ENCODE data around the gene MLH1. TPM values are rescaled to one million over a fixed set of nuclear protein-coding genes. Genes with fewer than 3 reads are reported as not detected.

MLH1 gene
- total RNA-seq: 10 to 100 TPM; 16.8 to 31.0 (median 21.4) TPM
- 10 to 100 TPM; 14.1 to 44.3 TPM for polyA plus RNA-seq
- long read RNA-seq, donor 1, transcript MLH1-201 (19 exons, 2,752 nt): major isoform, 57 of 101 reads
- long read RNA-seq, donor 1, partial matches to known transcripts: 10 of 101 reads
- long read RNA-seq, donor 1, other reads (novel, unspliced or antisense): 33 of 101 reads
- long read RNA-seq, donor 2, transcript MLH1-201 (19 exons, 2,752 nt): major isoform, 12 of 27 reads
- long read RNA-seq, donor 2, partial matches to known transcripts: 15 of 27 reads
- long read RNA-seq, donor 2, other reads (novel, unspliced or antisense): 0 of 27 reads
- long read RNA-seq, donor 3, transcript MLH1-201 (19 exons, 2,752 nt): major isoform, 22 of 35 reads
- long read RNA-seq, donor 3, partial matches to known transcripts: 2 of 35 reads
- long read RNA-seq, donor 3, other reads (novel, unspliced or antisense): 11 of 35 reads

DNA sequence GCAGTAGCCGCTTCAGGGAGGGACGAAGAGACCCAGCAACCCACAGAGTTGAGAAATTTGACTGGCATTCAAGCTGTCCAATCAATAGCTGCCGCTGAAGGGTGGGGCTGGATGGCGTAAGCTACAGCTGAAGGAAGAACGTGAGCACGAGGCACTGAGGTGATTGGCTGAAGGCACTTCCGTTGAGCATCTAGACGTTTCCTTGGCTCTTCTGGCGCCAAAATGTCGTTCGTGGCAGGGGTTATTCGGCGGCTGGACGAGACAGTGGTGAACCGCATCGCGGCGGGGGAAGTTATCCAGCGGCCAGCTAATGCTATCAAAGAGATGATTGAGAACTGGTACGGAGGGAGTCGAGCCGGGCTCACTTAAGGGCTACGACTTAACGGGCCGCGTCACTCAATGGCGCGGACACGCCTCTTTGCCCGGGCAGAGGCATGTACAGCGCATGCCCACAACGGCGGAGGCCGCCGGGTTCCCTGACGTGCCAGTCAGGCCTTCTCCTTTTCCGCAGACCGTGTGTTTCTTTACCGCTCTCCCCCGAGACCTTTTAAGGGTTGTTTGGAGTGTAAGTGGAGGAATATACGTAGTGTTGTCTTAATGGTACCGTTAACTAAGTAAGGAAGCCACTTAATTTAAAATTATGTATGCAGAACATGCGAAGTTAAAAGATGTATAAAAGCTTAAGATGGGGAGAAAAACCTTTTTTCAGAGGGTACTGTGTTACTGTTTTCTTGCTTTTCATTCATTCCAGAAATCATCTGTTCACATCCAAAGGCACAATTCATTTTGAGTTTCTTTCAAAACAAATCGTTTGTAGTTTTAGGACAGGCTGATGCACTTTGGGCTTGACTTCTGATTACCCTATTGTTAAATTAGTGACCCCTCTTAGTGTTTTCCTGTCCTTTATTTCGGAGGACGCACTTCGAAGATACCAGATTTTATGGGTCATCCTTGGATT, at the start of gene MLH1:
Gene MLH1, plus strand, starts transcription at position 193 of the 958 bp plus-strand sequence. Its CDS starts 30 bp downstream, at position 223.
- no peaks in the 10 kb centered on the region for H3K9me3 ChIP-seq
- peak; percentile 96 to 100 (median 98) for DNase-seq
- H3K36me3 ChIP-seq: no peaks in the 10 kb centered on the region
- no peaks in the 10 kb centered on the region for H3K27me3 ChIP-seq
- intact Hi-C loops (cut with DNase I): loop anchor here in 2 of 4 donors (10.0 kb wide), 2 partner anchors 221 to 1171 kb away; partner anchors contain the start of gene OXSR1 (in 1 of the 2)
- H3K27ac ChIP-seq: peak within 1 kb of the TSS; percentile 98
- WGBS, 3 donors: 1% methylated on average over 47 of the region's 47 CpGs
- peaks cover 5% of the 10 kb centered on the region for H3K4me1 ChIP-seq (ENCODE audit: insufficient read depth)
- H3K4me3 ChIP-seq: peak within 1 kb of the TSS; percentile 84
- peak; percentile 76 for TF ChIP-seq POLR2A (IDR thresholded peaks at IDR 0.05)
- TF ChIP-seq, protein P1, sequence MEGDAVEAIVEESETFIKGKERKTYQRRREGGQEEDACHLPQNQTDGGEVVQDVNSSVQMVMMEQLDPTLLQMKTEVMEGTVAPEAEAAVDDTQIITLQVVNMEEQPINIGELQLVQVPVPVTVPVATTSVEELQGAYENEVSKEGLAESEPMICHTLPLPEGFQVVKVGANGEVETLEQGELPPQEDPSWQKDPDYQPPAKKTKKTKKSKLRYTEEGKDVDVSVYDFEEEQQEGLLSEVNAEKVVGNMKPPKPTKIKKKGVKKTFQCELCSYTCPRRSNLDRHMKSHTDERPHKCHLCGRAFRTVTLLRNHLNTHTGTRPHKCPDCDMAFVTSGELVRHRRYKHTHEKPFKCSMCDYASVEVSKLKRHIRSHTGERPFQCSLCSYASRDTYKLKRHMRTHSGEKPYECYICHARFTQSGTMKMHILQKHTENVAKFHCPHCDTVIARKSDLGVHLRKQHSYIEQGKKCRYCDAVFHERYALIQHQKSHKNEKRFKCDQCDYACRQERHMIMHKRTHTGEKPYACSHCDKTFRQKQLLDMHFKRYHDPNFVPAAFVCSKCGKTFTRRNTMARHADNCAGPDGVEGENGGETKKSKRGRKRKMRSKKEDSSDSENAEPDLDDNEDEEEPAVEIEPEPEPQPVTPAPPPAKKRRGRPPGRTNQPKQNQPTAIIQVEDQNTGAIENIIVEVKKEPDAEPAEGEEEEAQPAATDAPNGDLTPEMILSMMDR (IDR thresholded peaks at IDR 0.05): peak in 1 of 3 donors; percentile 20
- TF ChIP-seq EP300 (IDR thresholded peaks at IDR 0.05): peak; percentile 81

DNA sequence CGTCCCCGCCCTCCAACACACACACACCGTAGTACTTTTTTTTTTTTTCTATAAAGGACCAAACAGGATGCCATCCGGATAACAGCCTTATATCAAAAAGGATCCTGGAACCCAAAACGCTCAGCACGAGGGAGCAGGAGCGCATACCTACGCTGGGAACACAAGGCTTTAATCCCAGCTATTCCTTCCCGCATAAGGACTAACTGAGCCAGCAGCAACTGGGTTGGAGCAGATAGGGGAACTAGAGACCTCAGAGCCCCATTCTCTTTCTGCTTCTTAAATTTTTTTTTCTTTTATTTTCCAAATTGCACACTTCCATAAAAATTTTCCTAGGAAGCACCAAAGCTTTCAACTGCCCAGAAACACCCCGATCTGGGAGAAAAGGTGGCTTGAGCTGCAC, 49.7 kb upstream of the MLH1 start:
- TF ChIP-seq, protein P1 (IDR thresholded peaks at IDR 0.05): no peak
- intact Hi-C loops (cut with DNase I): no loop called here
- no peaks in the 10 kb centered on the region for H3K9me3 ChIP-seq
- DNase-seq: no peak
- 17 to 35% (median 31%) methylated on average over 10 of the region's 10 CpGs for WGBS, 3 donors
- peak overlapping the region; percentile 64 for H3K4me3 ChIP-seq
- peaks cover 14% of the 10 kb centered on the region for H3K4me1 ChIP-seq (ENCODE audit: insufficient read depth)
- H3K27ac ChIP-seq: peak overlapping the region; percentile 23 to 75
- no peaks in the 10 kb centered on the region for H3K36me3 ChIP-seq
- H3K27me3 ChIP-seq: no peaks in the 10 kb centered on the region

DNA sequence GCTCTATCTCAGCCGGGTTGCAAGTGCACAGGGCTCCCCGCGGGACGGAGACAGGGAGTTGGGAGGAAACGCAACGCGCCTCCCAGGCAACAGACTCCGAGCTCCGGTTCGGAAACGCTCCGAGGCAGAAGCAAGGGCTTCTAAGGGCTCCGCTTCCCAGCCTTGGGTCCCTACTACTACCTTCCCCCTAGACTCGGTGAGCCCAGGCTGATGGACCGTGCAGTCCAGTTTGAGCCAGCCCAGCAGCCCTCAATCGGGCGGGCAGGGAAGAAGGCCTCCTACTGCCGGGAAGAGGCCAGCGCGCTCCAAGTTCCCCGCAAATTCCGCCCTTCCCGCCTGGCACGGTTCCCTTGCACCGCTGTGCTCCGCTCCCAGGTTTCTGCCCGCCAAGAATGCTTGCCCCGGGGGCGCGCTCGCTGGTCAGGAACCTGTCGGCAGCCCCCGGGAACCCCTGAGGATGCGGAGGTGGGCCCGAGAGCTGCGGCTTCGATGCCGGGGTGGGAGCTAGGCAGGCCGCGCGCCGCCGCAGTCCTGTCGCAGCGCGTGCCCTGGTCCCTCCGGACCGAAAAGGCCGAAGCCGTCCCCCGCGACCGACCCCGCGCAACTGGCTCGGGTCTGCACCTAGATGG, 49.2 kb upstream of the MLH1 start:
- intact Hi-C loops (cut with DNase I): no loop called here
- Histone ChIP-seq H3K4me1 (ENCODE audit: insufficient read depth) (peaks cover 14% of the 10 kb centered on the region), H3K36me3 (no peaks in the 10 kb centered on the region), H3K27ac (peak overlapping the region; percentile 23 to 75), H3K4me3 (peak overlapping the region; percentile 64), H3K9me3 (no peaks in the 10 kb centered on the region), H3K27me3 (no peaks in the 10 kb centered on the region)
- 0 to 1% (median 0%) methylated on average over 48 to 56 of the region's 56 CpGs for WGBS, 3 donors
- TF ChIP-seq POLR2A (IDR thresholded peaks at IDR 0.05) (no peak), EP300 (IDR thresholded peaks at IDR 0.05) (no peak)
- TF ChIP-seq, protein P1 (IDR thresholded peaks at IDR 0.05): no peak
- peak; percentile 62 to 81 (median 75) for DNase-seq

All from ovary (tissue), 10 donors.